Gastroesophageal sphincter (tissue), 3 donors: ENCODE data around the gene BMS1.

Experiments used
- EP300 ChIP-seq: sonication (generic); formaldehyde crosslinking; IDR thresholded peaks from one replicate; pipeline ENCODE4 v1.6.1; 2017; ENCODE audit warnings: antibody characterized with exemption, mild to moderate bottlenecking
- POLR2A ChIP-seq, 2 donors: fragments of 450-650 bp; IDR thresholded peaks; one replicate each; pipeline ENCODE4 v1.6.1; 2017; ENCODE audit warnings: antibody characterized with exemption in 2 of 2, mild to moderate bottlenecking in 2 of 2, moderate library complexity in 1 of 2
- POLR2AphosphoS5 ChIP-seq: sonication (generic); formaldehyde crosslinking; IDR thresholded peaks from one replicate; pipeline ENCODE4 v1.6.1; 2017; ENCODE audit warnings: antibody characterized with exemption
- TF ChIP-seq, protein P1 (sequence below), 4 experiments: fragments of 200-600 bp in 2 of 4; fragments of 450-650 bp in 2 of 4; sonication (generic) in 1 of 4; IDR thresholded peaks; one replicate each; pipeline ENCODE4 v1.5.1; 2017 to 2019; ENCODE audit warnings: antibody characterized with exemption in 4 of 4, mild to moderate bottlenecking in 2 of 4, moderate library complexity in 2 of 4

DNA sequence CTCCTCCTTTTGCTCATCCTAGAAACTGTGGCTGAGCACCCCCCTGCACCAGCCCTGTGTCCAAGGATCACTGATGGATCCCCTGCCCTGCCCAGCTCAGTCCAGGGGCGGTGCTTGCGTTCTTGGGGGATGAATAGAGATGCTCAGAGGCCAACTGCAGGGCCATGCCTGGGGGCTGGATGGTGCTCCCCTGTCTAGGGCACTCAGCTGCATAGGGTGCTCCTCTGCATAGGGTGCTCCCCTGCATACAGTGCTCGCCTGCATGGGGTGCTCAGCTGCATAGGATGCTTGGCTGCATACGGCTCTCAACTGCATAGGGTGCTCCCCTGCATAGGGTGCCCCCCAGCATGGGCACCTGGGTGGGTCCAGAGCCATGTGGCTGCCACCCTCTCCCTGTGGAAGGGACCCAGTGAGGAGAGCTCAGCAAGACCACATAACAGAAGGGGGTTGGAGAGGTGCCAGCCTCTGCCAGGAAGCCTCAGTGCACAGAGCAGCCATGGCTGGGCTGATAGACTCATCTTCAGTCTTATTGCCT is 95.0 kb downstream of the BMS1 start:
- TF ChIP-seq POLR2AphosphoS5, result no peak
- TF ChIP-seq, protein P1, sequence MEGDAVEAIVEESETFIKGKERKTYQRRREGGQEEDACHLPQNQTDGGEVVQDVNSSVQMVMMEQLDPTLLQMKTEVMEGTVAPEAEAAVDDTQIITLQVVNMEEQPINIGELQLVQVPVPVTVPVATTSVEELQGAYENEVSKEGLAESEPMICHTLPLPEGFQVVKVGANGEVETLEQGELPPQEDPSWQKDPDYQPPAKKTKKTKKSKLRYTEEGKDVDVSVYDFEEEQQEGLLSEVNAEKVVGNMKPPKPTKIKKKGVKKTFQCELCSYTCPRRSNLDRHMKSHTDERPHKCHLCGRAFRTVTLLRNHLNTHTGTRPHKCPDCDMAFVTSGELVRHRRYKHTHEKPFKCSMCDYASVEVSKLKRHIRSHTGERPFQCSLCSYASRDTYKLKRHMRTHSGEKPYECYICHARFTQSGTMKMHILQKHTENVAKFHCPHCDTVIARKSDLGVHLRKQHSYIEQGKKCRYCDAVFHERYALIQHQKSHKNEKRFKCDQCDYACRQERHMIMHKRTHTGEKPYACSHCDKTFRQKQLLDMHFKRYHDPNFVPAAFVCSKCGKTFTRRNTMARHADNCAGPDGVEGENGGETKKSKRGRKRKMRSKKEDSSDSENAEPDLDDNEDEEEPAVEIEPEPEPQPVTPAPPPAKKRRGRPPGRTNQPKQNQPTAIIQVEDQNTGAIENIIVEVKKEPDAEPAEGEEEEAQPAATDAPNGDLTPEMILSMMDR (IDR thresholded peaks at IDR 0.05), result no peak
- no peak for TF ChIP-seq POLR2A (IDR thresholded peaks at IDR 0.05)
- no peak for TF ChIP-seq EP300
